ENCODE measurements around the gene ACTBL2. TPM values are rescaled to one million over a fixed set of nuclear protein-coding genes. Genes with fewer than 3 reads are reported as not detected.

Gene ACTBL2
- total RNA-seq, 1 experiment from 2014 or later, result not detected

DNA sequence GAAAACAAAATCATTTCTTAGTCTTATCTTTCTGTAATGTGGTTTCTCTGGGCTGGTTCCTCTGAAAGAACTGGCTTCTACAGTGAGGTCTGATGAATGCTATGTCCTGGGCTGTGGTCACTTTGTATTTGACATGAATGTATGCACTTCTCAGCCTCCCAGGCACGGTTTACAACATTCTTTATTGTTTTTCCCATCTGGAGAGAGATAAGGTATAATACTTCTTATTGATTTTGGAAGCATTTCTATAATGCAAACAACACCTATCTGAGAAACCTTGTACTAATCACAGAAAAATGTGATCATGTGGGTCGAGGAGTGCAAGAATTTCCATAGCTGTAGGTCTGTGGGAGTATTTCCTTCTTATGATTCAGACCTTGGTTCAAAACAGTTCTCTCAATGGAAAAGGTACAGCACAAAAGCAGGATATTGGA lies 46.9 kb downstream of the ACTBL2 start:
- no peak overlapping the region for H3K4me3 ChIP-seq (ENCODE audit: low read depth, low read length)
- TF ChIP-seq, protein P1, sequence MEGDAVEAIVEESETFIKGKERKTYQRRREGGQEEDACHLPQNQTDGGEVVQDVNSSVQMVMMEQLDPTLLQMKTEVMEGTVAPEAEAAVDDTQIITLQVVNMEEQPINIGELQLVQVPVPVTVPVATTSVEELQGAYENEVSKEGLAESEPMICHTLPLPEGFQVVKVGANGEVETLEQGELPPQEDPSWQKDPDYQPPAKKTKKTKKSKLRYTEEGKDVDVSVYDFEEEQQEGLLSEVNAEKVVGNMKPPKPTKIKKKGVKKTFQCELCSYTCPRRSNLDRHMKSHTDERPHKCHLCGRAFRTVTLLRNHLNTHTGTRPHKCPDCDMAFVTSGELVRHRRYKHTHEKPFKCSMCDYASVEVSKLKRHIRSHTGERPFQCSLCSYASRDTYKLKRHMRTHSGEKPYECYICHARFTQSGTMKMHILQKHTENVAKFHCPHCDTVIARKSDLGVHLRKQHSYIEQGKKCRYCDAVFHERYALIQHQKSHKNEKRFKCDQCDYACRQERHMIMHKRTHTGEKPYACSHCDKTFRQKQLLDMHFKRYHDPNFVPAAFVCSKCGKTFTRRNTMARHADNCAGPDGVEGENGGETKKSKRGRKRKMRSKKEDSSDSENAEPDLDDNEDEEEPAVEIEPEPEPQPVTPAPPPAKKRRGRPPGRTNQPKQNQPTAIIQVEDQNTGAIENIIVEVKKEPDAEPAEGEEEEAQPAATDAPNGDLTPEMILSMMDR (IDR thresholded peaks at IDR 0.05; ENCODE audit: insufficient read depth in 1 of 2, low read depth in 1 of 2, low read length in 1 of 2, severe bottlenecking in 1 of 2, unreplicated experiment in 1 of 2), result no peak
- DNase-seq, result peak; percentile 72 to 80
- Mint-ChIP-seq H3K36me3 (ENCODE audit: insufficient read depth, unreplicated experiment) (no peaks in the 10 kb centered on the region), H3K9me3 (ENCODE audit: unreplicated experiment) (peaks cover 12% of the 10 kb centered on the region), H3K4me3 (ENCODE audit: unreplicated experiment) (no peak overlapping the region), H3K4me1 (ENCODE audit: low read depth, unreplicated experiment) (peaks cover 27% of the 10 kb centered on the region), H3K27ac (ENCODE audit: unreplicated experiment) (peak overlapping the region; percentile 38), H3K27me3 (ENCODE audit: insufficient read depth, unreplicated experiment) (no peaks in the 10 kb centered on the region)
- BruUV-seq (replicated peaks), result no TSS peak
- ChIA-PET POLR2A (no interaction called here), CTCF (interaction anchor here (0.7 to 1.0 kb wide), 2 partner anchors 64 to 214 kb away, joined by 3 to 4 read pairs; no protein-coding TSS in a partner anchor)
- intact Hi-C loops (cut with micrococcal nuclease; ENCODE audit: unreplicated experiment), result loop anchor here (1.0 to 5.0 kb wide), 5 partner anchors 19 to 136 kb away; no protein-coding TSS in a partner anchor
- no peaks in the 10 kb centered on the region for H3K27me3 ChIP-seq (replicated peaks; ENCODE audit: control insufficient read depth, insufficient read depth, low read length)
- 0 out of 2 replicates have a peak, but pooled peaks cover 4% of the 10 kb centered on the region for H3K9me3 ChIP-seq
- H3K4me1 ChIP-seq, result peaks cover 34% of the 10 kb centered on the region
- no peaks in the 10 kb centered on the region for H3K36me3 ChIP-seq (ENCODE audit: control insufficient read depth, insufficient read depth, low read length)

DNA sequence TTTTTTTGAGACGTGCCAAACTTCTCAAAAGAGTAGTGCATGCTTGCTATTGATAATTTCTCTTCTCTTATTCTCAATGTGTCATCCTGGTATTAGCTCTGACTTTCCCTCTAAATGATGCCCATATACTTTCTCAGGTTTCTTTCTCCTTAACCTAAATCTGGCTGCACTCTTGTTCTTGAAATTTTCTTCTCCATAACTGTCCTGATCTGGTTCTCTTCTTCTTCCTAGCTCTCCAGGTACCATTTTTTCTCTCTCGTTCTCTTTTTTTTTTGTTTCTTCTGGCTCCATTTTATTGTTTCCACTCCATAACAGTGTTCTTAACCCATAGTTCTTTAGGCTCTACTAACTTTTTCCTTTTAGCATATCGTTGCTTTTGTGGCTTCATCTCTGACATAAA lies 47.9 kb downstream of the ACTBL2 start:
- no peaks in the 10 kb centered on the region for H3K36me3 Mint-ChIP-seq (ENCODE audit: insufficient read depth, unreplicated experiment)
- BruUV-seq (replicated peaks), result no TSS peak
- H3K27me3 ChIP-seq (replicated peaks; ENCODE audit: control insufficient read depth, insufficient read depth, low read length), result no peaks in the 10 kb centered on the region
- H3K4me1 ChIP-seq, result peaks cover 34% of the 10 kb centered on the region
- peak overlapping the region; percentile 38 for H3K27ac Mint-ChIP-seq (ENCODE audit: unreplicated experiment)
- H3K9me3 Mint-ChIP-seq (ENCODE audit: unreplicated experiment), result peaks cover 12% of the 10 kb centered on the region
- TF ChIP-seq, protein P1 (IDR thresholded peaks at IDR 0.05; ENCODE audit: insufficient read depth in 1 of 2, low read depth in 1 of 2, low read length in 1 of 2, severe bottlenecking in 1 of 2, unreplicated experiment in 1 of 2), result no peak
- ChIA-PET CTCF (no interaction called here), POLR2A (no interaction called here)
- no peaks in the 10 kb centered on the region for H3K27me3 Mint-ChIP-seq (ENCODE audit: insufficient read depth, unreplicated experiment)
- intact Hi-C loops (cut with micrococcal nuclease; ENCODE audit: unreplicated experiment), result loop anchor here (1.0 to 5.0 kb wide), 5 partner anchors 18 to 135 kb away; no protein-coding TSS in a partner anchor
- DNase-seq, result no peak
- no peaks in the 10 kb centered on the region for H3K36me3 ChIP-seq (ENCODE audit: control insufficient read depth, insufficient read depth, low read length)
- H3K4me1 Mint-ChIP-seq (ENCODE audit: low read depth, unreplicated experiment), result peaks cover 27% of the 10 kb centered on the region
- H3K4me3 ChIP-seq (ENCODE audit: low read depth, low read length), result no peak overlapping the region
- no peak overlapping the region for H3K4me3 Mint-ChIP-seq (ENCODE audit: unreplicated experiment)
- 0 out of 2 replicates have a peak, but pooled peaks cover 4% of the 10 kb centered on the region for H3K9me3 ChIP-seq

DNA sequence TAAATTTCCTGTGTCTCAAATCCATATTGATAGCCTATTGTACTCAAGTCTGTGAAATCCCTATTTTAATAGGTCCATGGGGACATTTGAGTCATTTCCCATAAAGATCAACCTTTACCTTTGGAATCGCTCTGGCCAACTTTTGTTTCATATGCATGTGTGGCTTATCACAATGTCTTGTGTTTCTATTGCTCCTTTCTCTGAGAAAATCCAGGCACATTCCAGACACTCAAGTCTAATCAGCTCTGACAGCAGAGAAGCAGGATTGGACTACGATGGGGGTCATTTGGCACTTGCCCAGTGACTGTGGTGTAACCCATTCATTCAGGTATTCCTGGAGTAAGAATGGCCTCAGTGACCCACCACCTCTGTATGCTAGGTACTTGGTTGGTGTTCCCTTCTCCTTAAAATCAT lies 48.4 kb downstream of the ACTBL2 start:
- Histone ChIP-seq H3K4me1 (peaks cover 34% of the 10 kb centered on the region), H3K36me3 (ENCODE audit: control insufficient read depth, insufficient read depth, low read length) (no peaks in the 10 kb centered on the region), H3K4me3 (ENCODE audit: low read depth, low read length) (no peak overlapping the region), H3K27me3 (replicated peaks; ENCODE audit: control insufficient read depth, insufficient read depth, low read length) (no peaks in the 10 kb centered on the region), H3K9me3 (0 out of 2 replicates have a peak, but pooled peaks cover 4% of the 10 kb centered on the region)
- ChIA-PET POLR2A (no interaction called here), CTCF (no interaction called here)
- DNase-seq, result no peak
- Mint-ChIP-seq H3K4me3 (ENCODE audit: unreplicated experiment) (no peak overlapping the region), H3K27me3 (ENCODE audit: insufficient read depth, unreplicated experiment) (no peaks in the 10 kb centered on the region), H3K9me3 (ENCODE audit: unreplicated experiment) (peaks cover 12% of the 10 kb centered on the region), H3K36me3 (ENCODE audit: insufficient read depth, unreplicated experiment) (no peaks in the 10 kb centered on the region), H3K4me1 (ENCODE audit: low read depth, unreplicated experiment) (peaks cover 27% of the 10 kb centered on the region), H3K27ac (ENCODE audit: unreplicated experiment) (peak overlapping the region; percentile 38)
- intact Hi-C loops (cut with micrococcal nuclease; ENCODE audit: unreplicated experiment), result loop anchor here (2.0 kb wide), 1 partner anchor 51 kb away; no protein-coding TSS in a partner anchor
- no TSS peak for BruUV-seq (replicated peaks)
- TF ChIP-seq, protein P1 (IDR thresholded peaks at IDR 0.05; ENCODE audit: insufficient read depth in 1 of 2, low read depth in 1 of 2, low read length in 1 of 2, severe bottlenecking in 1 of 2, unreplicated experiment in 1 of 2), result no peak
